GM03348 (cell line): ENCODE measurements around the gene PPP2R1B.

Experiments
- DNase-seq: peaks from one replicate; pipeline ENCODE4 v3.0.0; 2012; ENCODE audit warnings: low spot score

The PPP2R1B gene

DNA sequence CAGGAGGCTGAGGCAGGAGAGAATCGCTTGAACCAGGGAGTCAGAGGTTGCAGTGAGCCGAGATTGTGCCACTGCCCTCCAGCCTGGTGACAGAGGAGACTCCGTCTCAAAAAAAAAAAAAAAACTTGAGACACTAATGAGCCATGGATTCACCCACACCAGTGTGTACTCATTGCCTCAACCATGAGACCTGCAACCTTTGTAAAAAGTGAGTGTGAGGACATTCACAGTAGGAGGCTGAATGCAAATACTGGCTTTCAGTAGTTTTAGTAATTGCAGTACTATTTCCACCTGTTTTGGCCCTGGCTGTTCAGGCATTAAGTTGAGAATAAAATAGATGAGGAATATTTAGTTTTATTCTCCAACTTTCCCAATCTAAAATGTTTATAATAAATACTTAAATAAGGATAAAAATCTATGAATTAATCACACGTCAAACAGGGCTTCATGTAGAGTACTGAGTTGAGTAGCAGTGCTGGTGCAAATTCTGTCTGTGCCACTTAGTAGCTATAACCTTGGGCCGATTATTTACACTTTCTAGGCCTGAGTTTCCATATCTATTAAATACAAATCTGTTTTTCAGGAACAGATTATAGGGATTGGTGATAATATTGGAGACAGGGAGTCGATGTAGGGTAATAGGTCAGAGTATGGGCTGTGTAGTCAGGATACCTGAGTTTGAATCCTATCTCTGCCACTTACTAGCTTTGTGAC, 72.8 kb downstream of the PPP2R1B start:
- no peak for DNase-seq

DNA sequence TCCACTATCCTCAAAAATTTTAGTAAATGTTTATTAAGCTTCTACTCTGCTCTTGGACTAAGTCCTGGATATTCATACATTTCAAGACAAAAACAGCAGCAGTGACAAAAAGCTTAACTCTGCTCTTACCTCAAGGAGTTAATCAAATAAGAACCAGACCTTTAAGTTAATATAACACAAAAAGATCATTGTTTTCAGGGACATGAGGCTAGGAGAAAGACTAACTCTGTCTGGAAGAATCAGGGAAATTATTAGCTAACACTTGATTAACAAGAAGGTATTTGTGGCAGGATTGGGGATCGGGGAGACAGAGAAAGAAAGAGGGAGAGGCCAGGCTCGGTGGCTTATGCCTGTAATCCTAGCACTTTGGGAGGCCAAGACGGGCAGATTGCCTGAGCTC, 74.4 kb downstream of the PPP2R1B start:
- DNase-seq, result no peak

DNA sequence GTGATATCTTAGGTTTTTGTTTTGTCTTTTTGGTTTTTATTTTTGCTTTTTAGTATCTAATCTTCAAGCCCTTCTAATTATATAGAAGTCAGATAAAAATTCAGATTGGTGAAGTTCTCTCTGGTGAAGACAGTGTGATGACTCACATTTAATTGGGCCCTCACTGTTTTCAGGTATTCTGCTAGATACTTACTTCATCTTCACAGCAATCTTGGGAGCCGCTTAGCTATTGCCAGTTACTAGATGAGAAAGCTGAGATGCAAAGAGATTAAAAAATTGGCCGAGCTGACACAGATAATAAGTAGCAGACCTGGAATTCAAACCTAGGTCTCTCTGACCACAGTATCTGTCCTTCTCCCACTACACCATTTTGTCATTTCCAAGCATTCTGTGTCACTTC, 75.0 kb downstream of the PPP2R1B start:
- no peak for DNase-seq

DNA sequence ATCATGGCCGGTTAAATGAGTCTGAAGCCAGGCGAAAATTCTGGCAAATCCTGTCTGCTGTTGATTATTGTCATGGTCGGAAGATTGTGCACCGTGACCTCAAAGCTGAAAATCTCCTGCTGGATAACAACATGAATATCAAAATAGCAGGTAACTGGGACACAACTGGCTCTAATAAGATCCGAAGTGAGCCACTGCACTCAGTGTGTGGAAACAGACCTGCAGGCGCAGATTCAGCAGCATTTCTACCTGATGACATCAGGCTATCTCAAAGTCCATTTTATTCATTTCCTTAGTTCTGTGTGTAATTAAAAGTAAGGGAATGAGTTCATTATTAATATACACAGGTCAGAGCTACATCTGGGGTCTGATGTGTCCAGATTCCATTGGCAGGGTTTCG, 78.2 kb downstream of the PPP2R1B start:
- no peak for DNase-seq

DNA sequence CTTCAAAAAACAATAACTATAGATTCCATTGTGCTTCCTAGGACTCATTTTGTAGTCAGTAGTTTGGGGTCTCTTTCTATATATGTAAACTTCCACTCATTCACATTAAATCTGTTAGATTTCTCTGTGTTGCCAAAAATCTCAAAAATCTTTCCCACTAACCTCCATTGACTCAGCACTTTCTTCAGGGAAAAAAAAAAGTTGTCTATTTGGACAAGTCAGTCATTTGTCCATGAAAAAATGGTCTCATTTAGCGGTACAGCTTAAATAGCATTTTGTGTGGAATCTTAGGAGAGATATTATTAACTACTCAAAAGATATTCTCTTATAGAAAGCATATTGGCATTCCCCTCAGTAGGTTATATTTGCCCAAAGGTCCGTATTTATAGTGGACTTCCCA, 81.9 kb downstream of the PPP2R1B start:
- peak; percentile 9 for DNase-seq

DNA sequence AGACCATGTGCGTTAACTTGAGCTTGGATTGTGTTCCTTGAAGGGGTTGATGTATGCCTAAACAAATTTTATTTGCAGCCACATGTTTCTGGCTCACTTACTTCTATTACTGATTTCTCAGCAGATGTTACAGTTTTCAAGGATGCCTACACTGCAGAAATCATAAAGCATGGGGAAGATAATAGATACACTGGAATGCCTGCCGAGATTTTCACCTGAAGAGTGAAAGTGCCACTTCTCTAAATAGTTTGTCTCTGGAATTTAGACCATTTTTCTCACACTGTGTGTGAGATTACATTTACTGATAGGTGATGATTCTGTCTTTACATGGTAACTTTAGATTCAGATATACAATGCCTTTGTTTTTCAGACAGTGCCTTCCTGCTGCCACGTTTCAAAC, 82.4 kb downstream of the PPP2R1B start:
- no peak for DNase-seq

DNA sequence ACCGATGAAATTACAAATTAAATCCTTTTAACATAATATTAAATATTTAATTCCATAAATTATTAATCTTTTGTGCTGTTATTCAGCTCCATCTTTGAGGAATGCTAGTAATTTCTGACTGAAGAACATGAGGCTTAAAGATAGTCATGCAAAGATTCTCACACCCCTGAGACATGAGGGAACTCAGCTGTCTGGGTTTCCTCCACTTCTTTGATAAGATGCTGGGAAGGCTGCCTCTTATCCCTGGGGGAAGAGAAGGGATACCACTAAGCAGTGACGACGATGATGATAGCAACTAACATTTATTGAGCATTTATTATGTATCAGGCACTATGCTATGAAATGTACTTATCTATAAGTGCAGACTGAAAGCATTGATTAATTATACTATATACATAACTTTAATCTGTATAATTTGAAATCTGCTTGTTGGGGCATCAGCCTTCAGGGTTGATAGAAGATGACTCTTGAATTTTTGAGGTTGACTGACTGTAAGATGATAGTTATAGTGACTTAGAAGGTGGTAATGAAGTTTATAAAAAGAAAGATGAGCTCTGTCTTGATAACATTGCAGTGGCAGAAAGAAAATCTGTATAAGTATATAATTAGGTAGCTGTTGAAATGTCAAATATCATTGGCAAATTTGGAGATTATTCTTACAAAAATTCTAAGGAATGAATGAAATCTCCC, 85.6 kb downstream of the PPP2R1B start:
- no peak for DNase-seq
